ENCODE measurements around the gene ACSM2B.
"Not testable (repeated sequence)": the region's sequence is repeated elsewhere in the genome, so short reads cannot be mapped to it uniquely, and the experiment has no call there.

ACSM2B gene

GRCh38 chr16:20592780-20593179 is 16.6 kb upstream of the ACSM2B start:
- not testable (repeated sequence) for DNase-seq

GRCh38 chr16:20589486-20589885 is 13.3 kb upstream of the ACSM2B start:
- not testable (repeated sequence) for DNase-seq

GRCh38 chr16:20587645-20588074 is 11.5 kb upstream of the ACSM2B start:
- not testable (repeated sequence) for DNase-seq

DNA sequence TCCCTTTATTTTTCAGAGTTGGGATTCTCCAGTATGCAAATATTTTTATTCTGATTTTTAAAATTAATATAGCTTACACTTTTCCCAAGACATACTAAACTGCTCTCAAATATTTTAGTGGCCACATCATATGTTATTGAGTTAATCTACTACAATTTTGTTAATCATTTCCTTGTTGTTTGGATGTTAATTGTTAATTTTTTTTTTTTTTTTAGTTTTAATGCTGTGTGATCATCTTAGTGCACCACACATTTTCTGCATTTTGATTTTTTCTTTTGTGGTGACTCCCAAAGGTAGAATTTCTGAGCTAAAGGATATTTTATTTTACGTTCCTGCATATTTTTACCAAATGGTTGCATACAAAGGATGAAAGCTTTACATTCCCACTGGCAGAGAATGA is 10.5 kb upstream of the ACSM2B start:
- DNase-seq = not testable (repeated sequence)

- not testable (repeated sequence) for DNase-seq
Observed at GRCh38 chr16:20586112-20586511, 9.9 kb upstream of the ACSM2B start.

DNA sequence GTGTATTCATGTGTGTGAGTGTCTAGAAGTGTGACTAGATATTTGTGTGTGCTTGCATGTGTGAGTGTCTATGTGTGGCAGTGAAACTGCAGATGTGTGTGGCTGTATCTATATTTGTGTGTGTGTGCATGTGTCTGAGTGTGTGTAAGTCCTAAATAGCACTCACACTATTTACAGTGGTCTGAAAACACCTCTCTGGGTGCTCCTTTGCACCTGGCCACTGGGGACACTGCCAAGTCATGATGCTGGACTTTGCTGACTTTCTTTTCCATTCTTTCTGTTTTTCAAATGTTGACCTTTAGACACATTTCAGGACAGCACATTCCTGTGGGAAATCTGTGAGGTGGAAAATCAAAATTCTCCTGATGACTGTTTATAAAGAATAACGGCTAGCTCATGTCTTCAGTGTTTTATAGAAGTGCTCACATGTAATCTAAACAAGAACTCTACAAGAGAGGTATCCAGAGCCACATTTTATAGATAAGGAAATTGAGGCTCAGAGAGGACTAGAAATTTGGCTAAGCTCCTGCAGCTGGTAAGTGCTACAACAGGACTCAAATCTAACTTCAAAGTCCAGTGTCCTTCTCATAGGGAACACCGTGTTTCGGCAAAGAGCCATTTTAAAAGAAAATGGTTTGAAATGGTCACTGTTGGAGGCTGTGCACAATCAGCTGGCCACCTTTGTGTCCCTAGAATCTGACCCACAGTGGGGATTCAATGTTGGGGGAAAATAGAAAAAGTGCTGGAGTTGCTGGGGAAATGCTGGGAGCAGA is 4.5 kb upstream of the ACSM2B start:
- not testable (repeated sequence) for DNase-seq

- not testable (repeated sequence) for DNase-seq
Observed at GRCh38 chr16:20578091-20578490, 1.9 kb upstream of the ACSM2B start.

GRCh38 chr16:20569117-20569651 is 7.0 kb downstream of the ACSM2B start:
- not testable (repeated sequence) for DNase-seq

- no peak for DNase-seq
Observed at GRCh38 chr16:20568404-20568803, 7.8 kb downstream of the ACSM2B start.

- DNase-seq = no peak
Observed at GRCh38 chr16:20566864-20567263, 9.3 kb downstream of the ACSM2B start.

GRCh38 chr16:20565334-20565733 is 10.8 kb downstream of the ACSM2B start:
- not testable (repeated sequence) for DNase-seq

GRCh38 chr16:20564218-20564617 is 11.9 kb downstream of the ACSM2B start:
- DNase-seq = not testable (repeated sequence)

GRCh38 chr16:20555628-20556027 is 20.5 kb downstream of the ACSM2B start:
- DNase-seq = not testable (repeated sequence)

GRCh38 chr16:20554689-20555088 is 21.5 kb downstream of the ACSM2B start:
- DNase-seq = not testable (repeated sequence)

- not testable (repeated sequence) for DNase-seq
Observed at GRCh38 chr16:20553493-20553892, 22.7 kb downstream of the ACSM2B start.

- not testable (repeated sequence) for DNase-seq
Observed at GRCh38 chr16:20546951-20547350, 29.2 kb downstream of the ACSM2B start.

DNA sequence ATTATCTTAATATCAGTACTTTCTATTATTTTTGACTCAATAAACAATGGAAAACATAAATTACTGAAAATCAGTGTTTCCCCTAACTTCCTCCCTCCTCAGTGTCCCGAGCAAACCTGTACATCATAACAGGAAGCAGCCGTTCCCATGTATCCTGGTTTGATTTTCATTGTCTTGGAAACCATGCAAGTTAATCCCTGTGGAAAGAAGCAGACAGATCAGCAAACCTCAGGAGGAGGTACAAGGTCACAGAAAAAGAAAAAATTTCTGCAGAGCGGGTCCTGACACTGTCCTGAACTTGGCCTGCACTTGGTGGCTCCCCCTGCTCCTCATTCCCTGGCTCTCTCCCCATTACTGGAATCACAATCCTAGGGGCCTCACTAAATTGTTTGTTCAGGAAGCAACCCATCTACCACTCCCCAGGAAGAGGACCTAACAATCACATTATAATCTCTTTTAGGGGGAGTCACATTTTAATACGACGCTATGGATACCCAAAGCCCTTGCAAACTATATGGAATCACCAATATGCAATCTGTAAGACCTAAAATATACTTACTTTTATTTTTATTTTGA is 29.8 kb downstream of the ACSM2B start:
- not testable (repeated sequence) for DNase-seq

DNA sequence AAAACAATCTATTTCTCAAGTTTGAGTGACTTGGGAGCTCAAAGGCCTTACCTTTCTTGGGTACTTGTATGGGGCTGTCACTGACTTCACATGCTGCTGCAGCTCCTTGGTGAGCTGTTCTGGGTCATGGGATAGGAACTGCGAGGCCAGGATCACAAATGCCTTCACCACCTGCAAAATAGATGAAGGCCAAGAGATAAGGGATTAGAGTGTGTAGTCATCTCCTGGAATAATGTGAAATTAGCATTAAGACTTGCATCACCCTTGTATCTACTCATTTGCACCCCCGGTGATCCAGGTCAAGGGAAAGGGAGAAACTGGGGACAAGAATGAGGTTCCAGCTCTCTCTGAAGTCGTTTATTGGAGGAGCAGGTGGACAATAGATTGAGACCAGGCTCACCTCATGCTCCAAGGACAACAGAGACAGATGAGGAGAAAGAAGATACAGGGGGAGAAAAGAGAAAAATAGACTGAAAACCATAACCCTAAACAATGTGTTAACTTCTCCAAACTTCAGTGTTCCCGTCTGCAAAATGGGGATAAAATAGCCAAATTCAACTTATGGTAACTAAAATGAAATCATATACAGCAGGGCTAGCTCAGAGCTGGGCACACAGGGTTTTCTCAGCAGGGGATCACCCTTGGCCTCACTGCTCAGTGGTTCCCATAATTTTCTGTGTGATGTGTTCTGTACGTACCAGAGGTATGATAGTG is 35.4 kb downstream of the ACSM2B start:
- not testable (repeated sequence) for DNase-seq

DNA sequence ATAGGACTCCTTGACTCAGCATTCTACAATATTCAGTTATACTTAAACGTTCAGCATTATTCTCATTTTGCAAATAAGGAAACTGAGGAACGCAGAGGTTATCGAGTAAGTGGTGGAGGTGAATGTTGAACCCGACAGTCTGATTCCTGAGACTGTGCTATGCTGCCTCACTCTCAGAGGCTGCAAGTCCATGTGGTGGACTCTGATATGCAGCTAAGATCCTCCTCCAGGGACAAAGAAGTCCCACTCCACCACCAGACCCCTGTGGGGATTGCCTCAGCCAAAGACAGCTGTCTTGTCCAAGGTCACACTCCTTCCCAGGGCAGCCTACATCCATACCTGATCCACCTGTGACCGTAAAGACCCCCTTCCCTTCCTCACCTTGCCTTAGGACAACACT is 37.5 kb downstream of the ACSM2B start:
- DNase-seq = no peak

GRCh38 chr16:20538181-20538580 is 38.0 kb downstream of the ACSM2B start:
- DNase-seq = no peak

GRCh38 chr16:20536669-20537068 is 39.5 kb downstream of the ACSM2B start:
- DNase-seq = not testable (repeated sequence)

DNA sequence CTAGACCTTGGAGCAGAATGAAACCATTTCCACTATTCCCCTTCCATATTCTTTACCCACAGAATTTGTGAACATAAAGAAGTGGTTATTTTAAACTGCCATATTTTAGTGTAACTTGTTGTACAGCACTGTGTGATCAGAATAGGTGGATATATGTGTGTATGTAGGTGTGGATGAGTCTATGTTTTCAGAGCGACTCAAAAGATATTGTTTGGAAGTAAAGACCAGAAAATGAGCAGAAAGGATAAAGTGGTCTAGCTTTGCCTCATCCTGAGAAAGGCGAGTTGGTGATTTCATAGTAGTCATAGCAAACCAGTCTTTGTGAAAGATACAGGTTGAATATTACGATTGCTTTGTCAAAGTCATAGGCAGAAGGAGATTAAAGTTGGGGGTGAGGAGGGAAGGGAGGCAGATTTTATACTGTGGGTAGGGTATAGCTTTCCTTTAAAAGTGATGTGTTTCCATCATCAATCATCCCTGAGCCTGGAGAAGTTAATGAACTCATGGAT is 43.8 kb downstream of the ACSM2B start:
- not testable (repeated sequence) for DNase-seq

DNA sequence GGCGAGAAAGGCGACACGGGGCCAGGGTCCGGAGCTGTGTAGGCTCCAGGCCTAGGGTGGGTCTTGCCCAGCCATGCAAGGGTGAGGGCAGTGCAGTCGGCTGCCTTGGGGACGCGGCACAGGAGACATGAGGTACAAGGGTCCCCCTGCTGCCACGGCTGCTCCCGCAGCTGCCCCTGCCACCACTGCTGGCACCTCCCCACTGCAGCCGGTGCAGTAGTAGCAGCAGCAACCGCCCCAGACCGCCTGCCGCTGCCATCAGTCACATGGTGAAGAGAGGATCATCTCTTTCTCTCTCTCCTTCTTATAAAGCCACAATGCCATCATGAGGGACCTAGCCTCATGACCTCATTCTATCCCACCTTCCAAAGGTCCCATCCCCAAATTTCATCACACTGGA is 44.4 kb downstream of the ACSM2B start:
- not testable (repeated sequence) for DNase-seq

Data from CD4-positive, alpha-beta T cell treated with Interleukin-10 for 1 hour (primary cell).